K562 (cell line): Measurements from ENCODE around the gene ATIC. TPM values are rescaled to one million over a fixed set of nuclear protein-coding genes. Genes with fewer than 3 reads are reported as not detected.

Source experiments
- ATAC-seq: fragments of 200-7000 bp; cut with Tn5 transposase; 3 replicates; pipeline ENCODE4 v1.9.1; 2020; ENCODE audit warnings: moderate library complexity
- BruUV-seq: library from RNA; stranded (reverse); fragments of 400-500 nt; replicated peaks from 2 replicates; lab custom pipeline; 2021; lab: Mats Ljungman, UMichigan
- CTCF ChIA-PET: fragments of 300-600 bp; formaldehyde crosslinking; extraction: SDS; loops from one replicate; lab custom pipeline; 2021; ENCODE audit warnings: low intra/inter-chr PET ratio; lab: Yijun Ruan, JAX
- POLR2A ChIA-PET: fragments of 300-600, 350-650 bp; sonication (Branson Sonifier 250); formaldehyde crosslinking; extraction: SDS; loops from one replicate; lab custom pipeline; 2021; ENCODE audit warnings: antibody characterized with exemption, inconsistent platforms; lab: Yijun Ruan, JAX
- DNase-seq, 4 experiments: peaks; one replicate each; pipeline versions ENCODE4 v3.0.0 to v3.0.0-alpha.2; 2011 to 2018; ENCODE audit warnings: low spot score in 3 of 4, mixed read lengths in 3 of 4; ENCODE audit errors: extremely low read depth in 1 of 4
- FAIRE-seq: peaks from 2 replicates; lab custom pipeline; 2011; peaks lifted over from hg19 to GRCh38; lab: Jason Lieb, UNC
- H2AFZ ChIP-seq: 2 replicates; pipeline ENCODE4 v1.6.0; 2011; ENCODE audit warnings: low read depth, low read length, control low read depth, inconsistent platforms
- H3K27ac ChIP-seq: fragments of 200-600 bp; 3 replicates; pipeline ENCODE4 v1.8.0; 2011; ENCODE audit warnings: low read depth, mild to moderate bottlenecking, control low read depth, inconsistent platforms, low read length, moderate library complexity, mixed read lengths; ENCODE audit errors: extremely low read depth
- H3K27me3 ChIP-seq, 2 experiments: fragments of 300-600 bp in 1 of 2; 2 replicates in 1 of 2; 3 replicates in 1 of 2; pipeline versions ENCODE4 v1.6.0 to v1.8.0; 2011; ENCODE audit warnings: inconsistent platforms in 2 of 2, low read length in 2 of 2, mild to moderate bottlenecking in 1 of 2, mixed read lengths in 1 of 2, moderate library complexity in 1 of 2; ENCODE audit not compliant: control insufficient read depth in 2 of 2, insufficient read depth in 2 of 2
- H3K36me3 ChIP-seq: fragments of 300-600 bp; 3 replicates; pipeline ENCODE4 v1.8.0; 2011; ENCODE audit warnings: mild to moderate bottlenecking, low read length, inconsistent platforms; ENCODE audit not compliant: control insufficient read depth, insufficient read depth
- H3K4me1 ChIP-seq, 2 experiments: fragments of 200-600 bp in 1 of 2; replicated peaks in 1 of 2; 2 replicates in 1 of 2; 3 replicates in 1 of 2; pipeline versions ENCODE4 v1.5.1 to v1.8.0; 2011; ENCODE audit warnings: inconsistent platforms in 2 of 2, low read length in 2 of 2, mild to moderate bottlenecking in 1 of 2, mixed read lengths in 1 of 2, moderate library complexity in 1 of 2; ENCODE audit not compliant: control insufficient read depth in 2 of 2, insufficient read depth in 2 of 2
- H3K4me2 ChIP-seq: 2 replicates; pipeline ENCODE4 v1.6.1; 2011; ENCODE audit warnings: low read length, control low read depth, inconsistent platforms, mixed read lengths; ENCODE audit not compliant: insufficient read depth
- H3K4me3 ChIP-seq: fragments of 200-600 bp; sonication (generic), shearing (Covaris generic); 2 replicates; pipeline ENCODE4 v1.5.1; 2016; ENCODE audit warnings: control low read depth, inconsistent platforms
- H3K79me2 ChIP-seq: fragments of 200-600 bp; 3 replicates; pipeline ENCODE4 v1.8.0; 2011; ENCODE audit warnings: low read length, inconsistent platforms; ENCODE audit not compliant: control insufficient read depth, insufficient read depth
- H3K9ac ChIP-seq, 2 experiments: 2 replicates each; pipeline versions ENCODE4 v1.6.0 to v1.6.1; 2011; ENCODE audit warnings: low read depth in 2 of 2, low read length in 2 of 2, control low read depth in 1 of 2, inconsistent platforms in 1 of 2, mild to moderate bottlenecking in 1 of 2, mixed read lengths in 1 of 2; ENCODE audit not compliant: insufficient read depth in 1 of 2
- H3K9me1 ChIP-seq: one replicate; pipeline ENCODE4 v1.6.0; 2011; ENCODE audit warnings: inconsistent platforms, mild to moderate bottlenecking, low read length, moderate library complexity; ENCODE audit not compliant: control insufficient read depth, insufficient read depth
- H3K9me3 ChIP-seq: replicated peaks from 2 replicates; pipeline ENCODE4 v1.5.1; 2011; ENCODE audit warnings: low read depth, low read length, inconsistent platforms; ENCODE audit not compliant: control insufficient read depth, insufficient read depth
- H4K20me1 ChIP-seq: replicated peaks from 2 replicates; pipeline ENCODE4 v1.6.1; 2011; ENCODE audit warnings: low read length, inconsistent platforms, mixed read lengths; ENCODE audit not compliant: control insufficient read depth, insufficient read depth
- ADNP ChIP-seq: fragments of 200-800 bp; sonication (Bioruptor generic); IDR thresholded peaks from 2 replicates; pipeline ENCODE4 v1.6.1; 2016; ENCODE audit warnings: missing genetic modification characterization, missing compliant biosample characterization
- HINFP ChIP-seq: fragments of 450-650 bp; conservative IDR thresholded peaks from 2 replicates; pipeline ENCODE4 v1.6.1; 2016; ENCODE audit warnings: missing genetic modification characterization, low read depth, mild to moderate bottlenecking, control low read depth, missing compliant biosample characterization
- KAT2B ChIP-seq: IDR thresholded peaks from one replicate; pipeline ENCODE4 v1.6.1; 2012; ENCODE audit warnings: low read depth, mild to moderate bottlenecking, control low read depth, inconsistent platforms, low read length, moderate library complexity
- TAF7 ChIP-seq: fragments of 450-650 bp; IDR thresholded peaks from 2 replicates; pipeline ENCODE4 v1.6.1; 2016; ENCODE audit warnings: missing genetic modification characterization, missing compliant biosample characterization
- YY1 ChIP-seq, 3 experiments: IDR thresholded peaks; 2 replicates each; pipeline ENCODE4 v1.6.1; 2011; ENCODE audit warnings: low read length in 2 of 3, mild to moderate bottlenecking in 2 of 3, moderate library complexity in 2 of 3, borderline replicate concordance in 1 of 3, control low read depth in 1 of 3, low read depth in 1 of 3; ENCODE audit not compliant: insufficient read depth in 3 of 3, insufficient replicate concordance in 2 of 3, control insufficient read depth in 1 of 3, insufficient read length in 1 of 3; ENCODE audit errors: extremely low read depth in 1 of 3
- ZBTB12 ChIP-seq: fragments of 250-450 bp; sonication (Bioruptor Pico); IDR thresholded peaks from 2 replicates; pipeline ENCODE4 v1.4.0; 2020
- WGBS: fragments of 100-300 bp; shearing (Covaris generic); methylation state at CpG from one replicate; pipeline ENCODE4 v1.1.6; 2016; ENCODE audit warnings: low coverage, mixed read lengths; ENCODE audit not compliant: insufficient coverage; ENCODE audit errors: missing lambda C conversion rate; 5-methylcytosine and 5-hydroxymethylcytosine counted together
- in situ Hi-C: fragments of 300-500 bp; cut with MboI; formaldehyde crosslinking; loops from 4 replicates; pipeline ENCODE4 v1.15.0; 2018; ENCODE audit warnings: inconsistent platforms, mixed read lengths
- intact Hi-C: fragments of 100-400 bp; cut with micrococcal nuclease; formaldehyde crosslinking; loops from 2 replicates; pipeline ENCODE4 v1.14.2; 2022
- polyA plus RNA-seq, 8 experiments: library from polyadenylated mRNA; depleted of rRNA in 4 of 8; stranded (reverse) in 5 of 8; unstranded in 3 of 8; fragments of >200 nt; fragmentation: Nextera tagmentation in 2 of 8; fragmentation: Illumina TruSeq in 1 of 8; extraction: Ambion mirVana in 2 of 8; extraction: Trizol in 1 of 8; gene quantifications; 2 replicates each; pipeline versions ENCODE4 v1.2.1 to v1.2.3, GENCODE V29; 2011 to 2014; ENCODE audit warnings: inconsistent platforms in 1 of 8, missing spikeins in 1 of 8
- total RNA-seq, 7 experiments: library from RNA; depleted of rRNA in 6 of 7; stranded (reverse); fragments of >200 nt in 6 of 7; fragmentation: Illumina TruSeq in 2 of 7; extraction: Trizol in 2 of 7; gene quantifications; 2 replicates each; pipeline versions ENCODE4 v1.2.1 to v1.2.3, GENCODE V29; 2011 to 2021; ENCODE audit warnings: low replicate concordance in 1 of 7

The ATIC gene
- total and polyA plus RNA-seq, 9 of the 15 experiments (the other 6 are each of a cell fraction or from before 2014, with no cell fraction given), result 45.6 to 480 (median 212) TPM

- Histone ChIP-seq H3K79me2 (no peaks in the 10 kb centered on the region), H3K4me1 (no peaks in the 10 kb centered on the region), H3K9me3 (no peaks in the 10 kb centered on the region), H3K36me3 (peaks cover 11% of the 10 kb centered on the region; the same call in 2 of the 3 replicates), H4K20me1 (no peaks in the 10 kb centered on the region), H2AFZ (no peak overlapping the region), H3K9ac (no peak overlapping the region), H3K27ac (no peak overlapping the region), H3K4me2 (no peak overlapping the region), H3K9me1 (no peaks in the 10 kb centered on the region), H3K4me3 (no peak overlapping the region), H3K27me3 (no peaks in the 10 kb centered on the region)
- 84% methylated on average over 5 of the region's 10 CpGs for WGBS
- intact Hi-C loops, result no loop called here
- DNase-seq (no peak), FAIRE-seq (no peak), ATAC-seq (no peak)
- no peak for TF ChIP-seq HINFP
- CTCF ChIA-PET, result no interaction called here
- in situ Hi-C loops, result no loop called here
- POLR2A ChIA-PET, result no interaction called here
- no TSS peak for BruUV-seq
Measured at GRCh38 chr2:215374642-215375466, 63.0 kb downstream of the ATIC start.

- no peak overlapping the region for H3K9ac ChIP-seq
- no peaks in the 10 kb centered on the region for H3K79me2 ChIP-seq
- DNase-seq (no peak), FAIRE-seq (no peak), ATAC-seq (no peak)
- no peak overlapping the region for H3K4me3 ChIP-seq
- WGBS, result 92% methylated on average over 6 of the region's 6 CpGs
- H3K36me3 ChIP-seq, result peaks cover 11% of the 10 kb centered on the region; the same call in 2 of the 3 replicates
- ChIA-PET CTCF (no interaction called here), POLR2A (no interaction called here)
- no peaks in the 10 kb centered on the region for H3K27me3 ChIP-seq
- H3K9me1 ChIP-seq, result no peaks in the 10 kb centered on the region
- no TSS peak for BruUV-seq
- H2AFZ ChIP-seq, result no peak overlapping the region
- intact Hi-C loops (no loop called here), in situ Hi-C loops (no loop called here)
- no peaks in the 10 kb centered on the region for H3K9me3 ChIP-seq
- H4K20me1 ChIP-seq, result no peaks in the 10 kb centered on the region
- H3K4me1 ChIP-seq, result no peaks in the 10 kb centered on the region
- no peak overlapping the region for H3K4me2 ChIP-seq
- no peak overlapping the region for H3K27ac ChIP-seq
- TF ChIP-seq KAT2B, result no peak
- no peak for TF ChIP-seq YY1 (IDR thresholded peaks at IDR 0.05; ENCODE audit: borderline replicate concordance in 1 of 3, control insufficient read depth in 1 of 3, extremely low read depth in 1 of 3, insufficient read depth in 3 of 3, insufficient read length in 1 of 3, insufficient replicate concordance in 2 of 3, low read depth in 1 of 3, low read length in 2 of 3)
- TF ChIP-seq ZBTB12, result no peak
- no peak for TF ChIP-seq ADNP (tag)
- TF ChIP-seq TAF7 (tag), result no peak
Measured at GRCh38 chr2:215375467-215375830, 63.6 kb downstream of the ATIC start.
